Neural cell (in vitro differentiated cells): ENCODE results near the gene PAIP2. TPM values are rescaled to one million over a fixed set of nuclear protein-coding genes. Genes with fewer than 3 reads are reported as not detected.

Source experiments
- H2AFZ ChIP-seq: fragments of 200-600, 300-800 bp; sonication (generic), shearing (Covaris generic); 2 replicates; pipeline ENCODE4 v1.6.0; 2014; ENCODE audit warnings: low read depth, mild to moderate bottlenecking, antibody characterized with exemption, low read length, moderate library complexity
- H3F3A ChIP-seq: fragments of 200-600 bp; shearing (Covaris generic); 2 replicates; pipeline ENCODE4 v1.6.1; 2016; ENCODE audit warnings: mild to moderate bottlenecking, moderate library complexity, mixed read lengths, antibody characterized with exemption, low read length; ENCODE audit not compliant: insufficient read depth, poor library complexity, severe bottlenecking
- H3K27ac ChIP-seq: fragments of 200-600, 300-800 bp; sonication (generic), shearing (Covaris generic); 2 replicates; pipeline ENCODE4 v1.5.1; 2014; ENCODE audit warnings: mild to moderate bottlenecking, low read length, moderate library complexity
- H3K27me3 ChIP-seq: fragments of 300-800, 200-600 bp; sonication (generic), shearing (Covaris generic); 2 replicates; pipeline ENCODE4 v1.6.0; 2014; ENCODE audit warnings: mild to moderate bottlenecking, low read depth, low read length, moderate library complexity; ENCODE audit not compliant: insufficient read depth
- H3K36me3 ChIP-seq: fragments of 300-800, 200-600 bp; sonication (generic), shearing (Covaris generic); 2 replicates; pipeline ENCODE4 v1.5.1; 2014; ENCODE audit warnings: mild to moderate bottlenecking, antibody characterized with exemption, low read length, moderate library complexity; ENCODE audit not compliant: insufficient read depth
- H3K4me2 ChIP-seq: fragments of 300-800, 200-600 bp; sonication (generic), shearing (Covaris generic); 2 replicates; pipeline ENCODE4 v1.6.0; 2014; ENCODE audit warnings: mild to moderate bottlenecking, low read length
- H3K4me3 ChIP-seq: fragments of 300-800, 200-600 bp; sonication (generic), shearing (Covaris generic); 2 replicates; pipeline ENCODE4 v1.5.1; 2014; ENCODE audit warnings: mild to moderate bottlenecking, low read length, moderate library complexity
- H3K79me2 ChIP-seq: fragments of 200-600 bp; shearing (Covaris generic); replicated peaks from 2 replicates; pipeline ENCODE4 v1.6.0; 2014; ENCODE audit warnings: mild to moderate bottlenecking, low read length, moderate library complexity; ENCODE audit not compliant: insufficient read depth
- H3K9ac ChIP-seq: fragments of 300-800, 200-600 bp; sonication (generic), shearing (Covaris generic); 2 replicates; pipeline ENCODE4 v1.6.1; 2016; ENCODE audit warnings: mild to moderate bottlenecking, low read length, mixed read lengths
- H3K9me2 ChIP-seq: fragments of 200-600 bp; shearing (Covaris generic); 2 replicates; pipeline ENCODE4 v1.6.1; 2016; ENCODE audit warnings: mild to moderate bottlenecking, low read length, mixed read lengths; ENCODE audit not compliant: insufficient read depth
- H3K9me3 ChIP-seq: fragments of 200-600, 300-800 bp; sonication (generic), shearing (Covaris generic); 2 replicates; pipeline ENCODE4 v1.6.1; 2016; ENCODE audit warnings: mild to moderate bottlenecking, mixed run types, low read length, moderate library complexity, mixed read lengths
- H4K20me1 ChIP-seq: fragments of 200-600 bp; shearing (Covaris generic); 2 replicates; pipeline ENCODE4 v1.6.1; 2016; ENCODE audit warnings: mild to moderate bottlenecking, mixed run types; ENCODE audit not compliant: insufficient read depth
- CTCF ChIP-seq: fragments of 450-650 bp; IDR thresholded peaks from 2 replicates; pipeline ENCODE4 v1.5.1; 2014; ENCODE audit warnings: antibody characterized with exemption, mild to moderate bottlenecking, moderate library complexity; ENCODE audit not compliant: poor library complexity, severe bottlenecking
- EP300 ChIP-seq: fragments of 450-650 bp; conservative IDR thresholded peaks from 2 replicates; pipeline ENCODE4 v1.6.1; 2014; ENCODE audit warnings: antibody characterized with exemption, mild to moderate bottlenecking, moderate library complexity; ENCODE audit not compliant: poor library complexity, severe bottlenecking
- MXI1 ChIP-seq: fragments of 450-650 bp; conservative IDR thresholded peaks from 2 replicates; pipeline ENCODE4 v1.6.1; 2014; ENCODE audit warnings: antibody characterized with exemption, mild to moderate bottlenecking; ENCODE audit not compliant: poor library complexity, severe bottlenecking
- POLR2AphosphoS5 ChIP-seq: IDR thresholded peaks from 2 replicates; pipeline ENCODE4 v1.6.1; 2012
- RAD21 ChIP-seq: fragments of 450-650 bp; conservative IDR thresholded peaks from 2 replicates; pipeline ENCODE4 v1.6.1; 2014; ENCODE audit warnings: antibody characterized with exemption, mild to moderate bottlenecking, moderate library complexity
- REST ChIP-seq: IDR thresholded peaks from 2 replicates; pipeline ENCODE4 v1.6.1; 2012; ENCODE audit warnings: borderline replicate concordance
- SMC3 ChIP-seq: fragments of 450-650 bp; conservative IDR thresholded peaks from 2 replicates; pipeline ENCODE4 v1.6.1; 2014; ENCODE audit warnings: antibody characterized with exemption, mild to moderate bottlenecking, moderate library complexity; ENCODE audit not compliant: poor library complexity
- TAF1 ChIP-seq: IDR thresholded peaks from 2 replicates; pipeline ENCODE4 v1.6.1; 2012; ENCODE audit warnings: low read depth
- polyA plus RNA-seq: library from polyadenylated mRNA; depleted of rRNA; stranded (reverse); fragments of >200 nt; gene quantifications from 2 replicates; pipeline ENCODE4 v1.2.3, GENCODE V29; 2014

Gene PAIP2
- polyA plus RNA-seq, 1 donor from 2014 or later, result 201 TPM

DNA sequence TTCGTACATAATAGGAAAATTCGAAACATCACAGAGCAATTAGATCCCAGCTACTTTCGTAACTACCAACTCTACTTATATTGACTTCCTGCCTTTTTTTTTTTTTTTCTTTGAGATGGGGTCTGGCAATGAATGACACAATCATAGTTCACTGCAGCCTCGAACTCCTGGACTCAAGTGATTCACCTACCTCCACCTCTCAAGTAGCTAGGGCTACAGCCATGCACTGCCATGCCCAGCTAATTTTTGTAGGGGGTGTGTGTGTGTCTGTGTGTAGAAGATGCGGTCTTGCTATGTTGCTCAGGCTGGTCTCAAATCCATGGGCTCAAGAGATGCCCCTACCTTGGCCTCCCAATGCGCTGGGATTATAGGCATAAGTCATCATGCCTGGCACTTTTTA, 5.8 kb upstream of the PAIP2 start:
- TF ChIP-seq CTCF, result no peak
- TF ChIP-seq REST, result no peak
- no peak for TF ChIP-seq SMC3
- TF ChIP-seq MXI1, result no peak
- TF ChIP-seq EP300, result no peak
- TF ChIP-seq RAD21, result no peak
- TF ChIP-seq TAF1, result no peak
- no peaks in the 10 kb centered on the region for H3K9me2 ChIP-seq
- no peak overlapping the region for H3K27ac ChIP-seq

GRCh38 chr5:139340051-139340450, 1.6 kb upstream of the PAIP2 start:
- Histone ChIP-seq H3K9ac (no peak overlapping the region), H3K4me3 (no peak overlapping the region), H4K20me1 (peaks cover 15% of the 10 kb centered on the region), H3K27ac (no peak overlapping the region), H2AFZ (no peak overlapping the region), H3K9me2 (no peaks in the 10 kb centered on the region), H3F3A (peaks cover 5% of the 10 kb centered on the region), H3K79me2 (peaks cover 28% of the 10 kb centered on the region), H3K36me3 (no peaks in the 10 kb centered on the region), H3K4me2 (no peak overlapping the region), H3K27me3 (no peaks in the 10 kb centered on the region), H3K9me3 (no peaks in the 10 kb centered on the region)
- no peak for TF ChIP-seq REST
- TF ChIP-seq EP300, result no peak
- no peak for TF ChIP-seq POLR2AphosphoS5
- TF ChIP-seq MXI1, result no peak
- TF ChIP-seq TAF1, result no peak
- TF ChIP-seq RAD21, result no peak
- no peak for TF ChIP-seq CTCF
- TF ChIP-seq SMC3, result no peak

More for the DNA sequence above, 5.8 kb upstream of the PAIP2 start:
- H3K36me3 ChIP-seq, result no peaks in the 10 kb centered on the region
- H3K9me3 ChIP-seq, result no peaks in the 10 kb centered on the region
- H3K9ac ChIP-seq, result no peak overlapping the region
- H4K20me1 ChIP-seq, result no peaks in the 10 kb centered on the region
- no peak overlapping the region for H3K4me3 ChIP-seq
- H3K79me2 ChIP-seq, result peaks cover 3% of the 10 kb centered on the region
- peaks cover 5% of the 10 kb centered on the region for H3F3A ChIP-seq
- no peaks in the 10 kb centered on the region for H3K27me3 ChIP-seq
- H3K4me2 ChIP-seq, result no peak overlapping the region
- no peak overlapping the region for H2AFZ ChIP-seq
